HL-60/S4 treated with retinoic acid at 250 ng/mL for 4 days and 3 days (cell line): ENCODE measurements around the gene TBC1D22A.

Experiments used
- in situ Hi-C: fragments of 300-500 bp; cut with MboI; formaldehyde crosslinking; loops from 2 replicates; pipeline ENCODE4 v1.7.0; 2022; ENCODE audit warnings: low sequenced_read_pairs

Gene TBC1D22A

DNA sequence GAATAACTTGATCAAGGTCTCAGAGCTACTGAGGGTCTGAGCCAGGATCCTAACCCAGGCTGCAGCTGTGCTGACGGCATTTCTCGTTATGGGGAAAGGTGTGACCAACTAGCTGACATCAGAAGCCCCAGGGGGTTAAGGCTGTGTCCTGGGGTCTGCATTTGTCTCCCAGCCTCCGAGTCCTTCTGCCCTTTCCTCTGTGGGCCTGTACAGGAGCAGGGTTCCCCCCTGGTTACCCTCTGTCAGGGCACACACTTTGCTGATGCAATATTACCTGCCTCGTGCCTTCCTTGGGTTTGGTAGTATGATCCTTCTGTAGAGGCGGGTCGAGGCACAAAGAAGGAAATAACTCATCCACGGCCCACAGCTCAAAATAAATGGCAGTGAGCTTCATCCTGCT, 183.0 kb downstream of the TBC1D22A start:
- in situ Hi-C loops, result no loop called here

DNA sequence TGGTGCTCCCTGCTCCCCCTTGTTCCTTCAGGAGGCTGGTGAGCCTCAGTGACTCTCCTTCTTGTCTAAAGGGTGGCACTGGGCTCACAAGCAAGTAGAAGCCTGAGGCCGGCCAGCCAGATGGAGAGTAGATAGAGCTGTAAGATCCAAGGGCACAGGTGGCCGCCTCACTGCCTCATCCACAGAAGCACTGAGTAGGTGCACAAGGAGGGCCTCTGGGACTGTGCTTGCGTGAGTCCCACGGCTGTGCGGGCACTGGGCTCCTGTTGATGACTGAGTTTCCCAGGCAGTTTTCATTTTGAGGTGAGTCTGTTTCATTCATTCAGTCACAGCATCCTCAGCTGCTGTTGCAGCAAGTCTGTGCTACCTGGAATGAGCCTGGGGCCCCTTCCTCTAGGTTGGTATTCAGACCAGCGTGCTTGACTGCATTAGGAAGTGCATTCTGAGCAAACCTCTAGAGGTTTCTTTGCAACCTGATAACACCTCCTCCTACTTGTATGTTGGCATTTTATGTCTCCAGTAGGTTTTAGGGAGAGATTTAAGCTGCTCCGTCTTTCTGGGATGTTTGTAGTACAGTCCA, 184.0 kb downstream of the TBC1D22A start:
- in situ Hi-C loops, result no loop called here

DNA sequence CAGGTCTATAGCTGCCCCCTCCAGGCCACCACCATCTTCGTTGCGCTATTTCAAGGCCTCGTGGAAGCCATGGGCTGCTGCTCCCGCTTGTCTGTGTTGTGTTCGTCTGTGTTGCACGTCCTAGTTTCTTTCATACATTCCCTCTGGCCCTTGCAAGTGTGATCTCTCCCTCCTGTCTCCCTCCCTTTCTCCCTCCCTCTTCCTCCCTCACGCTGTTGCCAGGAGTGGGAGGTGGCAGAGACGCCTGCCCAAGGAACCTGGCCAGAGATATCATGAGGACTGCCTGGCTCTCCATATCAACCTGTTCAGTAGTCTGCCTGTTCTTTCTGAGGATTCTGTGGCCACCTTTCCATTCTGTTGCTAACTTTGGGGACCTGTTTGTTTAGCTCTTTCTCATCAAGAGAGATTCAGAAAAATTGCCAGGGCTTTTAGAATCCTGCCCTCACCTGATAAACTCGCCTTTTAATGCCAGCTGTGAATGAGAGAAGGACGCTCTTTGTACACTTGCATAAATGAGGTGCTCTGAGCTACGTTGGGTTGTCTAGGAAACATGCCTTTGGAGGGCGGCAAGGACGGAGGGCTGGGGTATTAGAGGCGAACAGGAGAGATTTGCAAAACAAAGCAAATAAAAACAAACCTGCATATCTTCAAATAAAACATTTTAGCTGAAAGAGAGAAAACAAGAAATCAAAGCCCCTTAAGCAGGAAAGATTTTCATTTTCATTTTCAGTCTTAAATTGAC, 185.2 kb downstream of the TBC1D22A start:
- in situ Hi-C loops, result no loop called here

DNA sequence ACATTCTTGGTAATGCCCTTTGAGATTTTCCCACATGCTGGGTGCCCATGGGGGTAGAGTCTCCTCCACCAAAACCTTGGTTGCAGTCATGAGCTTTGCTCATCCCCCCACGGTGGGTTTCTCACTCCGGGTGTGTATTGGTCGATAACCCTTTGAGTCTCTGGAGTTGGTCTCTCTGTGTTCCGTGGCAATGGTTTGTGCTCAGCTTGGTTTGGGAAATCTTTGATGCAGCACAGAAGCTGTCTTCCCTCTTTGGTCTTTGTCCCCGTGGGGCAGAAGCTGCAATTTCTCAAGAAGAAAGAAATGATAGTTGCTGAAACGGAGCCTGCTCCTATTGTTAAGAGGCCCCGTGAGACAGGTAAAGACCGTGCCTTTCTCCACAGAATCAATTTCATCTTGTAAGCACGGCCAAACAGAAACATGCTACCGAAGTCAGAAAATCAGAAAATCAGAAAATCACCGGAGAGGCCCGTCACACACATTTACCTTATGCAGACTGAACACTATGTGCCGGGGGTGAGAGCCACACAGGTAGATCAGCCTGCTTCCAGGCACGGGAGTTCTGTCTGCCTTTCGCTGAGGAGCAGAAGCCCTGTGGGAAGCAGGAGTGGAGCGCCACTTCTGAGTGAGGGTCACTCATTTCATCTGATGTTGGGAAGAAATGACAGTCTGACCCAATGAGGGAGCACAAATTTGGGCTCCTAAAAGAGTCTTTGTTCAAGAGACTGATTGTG, 186.1 kb downstream of the TBC1D22A start:
- in situ Hi-C loops, result no loop called here

DNA sequence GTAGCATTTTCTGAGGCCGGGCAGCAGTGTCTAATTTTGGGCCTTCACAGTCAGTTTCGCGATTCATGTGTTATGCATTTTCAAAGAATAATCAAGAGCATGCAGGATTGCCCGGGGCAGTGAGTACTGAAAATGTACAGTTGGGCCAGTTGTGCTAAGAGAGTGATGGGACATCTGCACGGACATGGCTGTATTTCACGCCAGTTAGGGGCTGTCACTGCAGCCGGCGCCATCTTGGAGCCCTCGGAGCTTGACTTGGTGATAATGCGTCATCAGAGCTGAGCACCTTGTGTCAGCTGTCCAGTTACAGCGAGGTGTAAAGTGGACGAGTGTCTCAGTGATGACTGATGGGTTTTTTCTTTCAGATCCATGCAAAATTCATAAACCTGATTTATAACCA, 188.9 kb downstream of the TBC1D22A start:
- in situ Hi-C loops, result no loop called here

DNA sequence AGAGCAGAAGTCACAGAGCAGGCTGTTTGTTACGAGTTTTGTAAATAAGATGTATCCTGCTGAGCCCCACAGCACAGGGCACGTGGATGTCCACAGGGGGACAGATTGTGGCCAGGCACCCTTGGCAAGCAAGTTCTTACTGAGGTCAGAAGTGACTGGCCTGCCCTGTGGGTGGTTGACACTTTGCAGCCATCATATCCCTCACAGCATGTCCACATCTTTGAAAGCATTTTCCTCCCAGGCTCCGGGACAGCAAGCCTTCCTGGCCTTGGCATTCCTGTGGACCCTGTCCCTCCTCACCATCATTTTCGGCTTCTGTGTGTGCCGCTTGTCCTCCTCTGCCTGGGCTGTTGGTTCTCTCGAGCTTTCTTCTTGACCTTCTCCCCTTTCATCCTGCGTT, 189.5 kb downstream of the TBC1D22A start:
- in situ Hi-C loops, result no loop called here

DNA sequence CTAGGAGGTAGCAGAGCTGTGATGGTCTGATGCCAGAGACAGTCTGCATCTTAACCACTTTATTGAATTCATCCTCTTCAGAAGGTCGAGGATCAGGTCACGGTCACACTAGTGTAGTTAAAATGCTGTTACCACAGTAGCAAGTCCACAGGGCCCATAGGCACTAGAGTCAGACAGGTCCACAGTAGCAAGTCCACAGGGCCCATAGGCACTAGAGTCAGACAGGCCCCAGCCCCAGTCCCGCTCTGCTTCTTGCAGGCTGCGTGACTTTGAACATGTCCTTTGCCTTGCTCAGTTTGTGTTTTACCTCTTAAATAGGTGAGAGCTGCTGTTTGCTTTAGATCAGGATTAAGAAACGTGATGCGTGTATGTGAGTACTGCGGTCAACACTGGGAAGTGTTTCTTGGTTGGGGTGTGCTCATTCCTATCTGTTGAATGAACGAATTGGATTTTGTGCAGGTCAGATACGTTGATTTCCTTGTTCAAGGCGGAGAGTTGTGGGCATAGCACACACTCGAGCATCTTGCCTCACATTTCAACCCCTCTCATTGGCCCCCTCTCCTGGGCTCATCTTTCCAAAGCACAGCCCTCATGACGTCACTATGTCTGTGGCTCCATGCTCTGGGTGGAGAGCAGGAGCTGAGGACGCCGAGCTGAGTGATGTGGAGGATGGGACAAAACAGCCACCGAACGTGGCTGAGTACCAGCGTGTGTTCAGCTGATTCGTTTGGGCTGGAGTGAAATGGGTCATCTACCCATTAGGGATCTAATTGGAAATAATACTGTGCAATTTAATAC, 191.7 kb downstream of the TBC1D22A start:
- in situ Hi-C loops, result no loop called here

DNA sequence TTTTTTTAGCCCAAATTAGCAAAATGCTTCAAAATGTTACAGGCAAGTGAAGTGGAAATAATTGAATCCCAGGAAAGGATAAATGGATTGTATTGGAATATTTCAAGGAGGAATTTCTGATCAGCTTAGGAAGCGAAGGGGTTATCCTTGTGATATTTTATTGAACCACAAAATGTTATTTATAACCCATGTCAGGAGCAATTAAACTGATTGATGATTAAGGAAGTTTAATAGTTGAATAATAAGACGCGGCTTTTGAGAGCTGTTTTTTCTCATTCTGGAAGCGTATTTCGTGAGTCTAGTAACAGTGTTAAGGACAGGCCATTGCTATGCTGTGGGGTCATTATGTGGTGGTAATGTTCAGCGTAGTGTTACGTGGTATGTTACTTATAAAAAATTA, 192.3 kb downstream of the TBC1D22A start:
- in situ Hi-C loops, result no loop called here

DNA sequence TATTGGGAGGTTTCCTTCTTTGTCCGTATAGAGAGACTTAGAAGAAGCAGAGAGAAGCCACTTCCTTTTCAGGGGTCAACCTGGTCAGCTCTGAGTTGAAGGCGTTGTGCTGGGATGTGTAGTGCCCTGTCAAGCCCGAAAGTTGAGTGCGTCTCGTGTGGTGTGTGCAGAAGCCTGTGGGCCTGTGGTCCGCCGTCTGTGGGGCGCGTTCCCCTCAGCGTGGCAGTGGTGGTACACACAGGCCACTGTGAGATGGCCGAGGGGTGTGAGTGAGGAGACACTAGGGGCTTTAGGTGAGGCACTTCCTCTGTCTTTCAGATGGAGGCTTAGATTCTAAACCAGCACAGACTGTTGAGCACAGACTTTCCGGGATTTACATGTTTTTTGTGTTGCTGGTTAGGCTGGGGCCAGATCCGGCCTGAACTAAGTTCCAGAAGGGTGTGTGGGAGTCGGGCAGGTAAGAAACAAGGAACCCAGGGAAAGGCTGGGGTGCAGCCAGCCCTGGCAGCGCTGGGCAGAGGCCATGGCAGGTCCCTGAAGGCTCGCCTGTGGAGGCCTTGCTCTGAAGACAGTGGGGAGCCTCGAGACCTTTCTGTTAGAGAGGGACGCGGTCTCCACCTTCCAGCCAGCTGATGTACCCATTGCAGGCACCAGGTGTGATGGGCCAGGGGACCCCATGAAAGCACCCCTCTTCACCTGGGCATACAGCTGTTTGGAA, 194.2 kb downstream of the TBC1D22A start:
- in situ Hi-C loops, result no loop called here

DNA sequence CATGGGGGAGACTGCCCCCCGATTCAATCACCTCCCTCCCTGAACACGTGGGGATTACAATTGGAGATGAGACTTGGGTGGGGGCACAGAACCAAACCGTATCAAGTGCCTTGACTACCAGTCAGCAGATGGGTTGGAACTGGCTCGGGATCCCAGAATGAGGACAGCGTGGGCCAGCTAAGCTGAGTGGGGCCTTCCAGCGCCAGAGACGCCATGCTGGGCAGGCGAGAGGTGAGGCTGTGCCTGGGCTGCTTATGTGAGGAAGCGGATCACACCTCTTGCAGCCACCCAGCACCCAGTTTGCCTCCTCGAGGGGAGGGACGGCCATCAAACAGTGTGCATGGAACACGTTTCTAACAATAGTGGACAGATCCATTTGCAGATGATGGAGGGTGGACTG, 195.1 kb downstream of the TBC1D22A start:
- in situ Hi-C loops, result no loop called here

DNA sequence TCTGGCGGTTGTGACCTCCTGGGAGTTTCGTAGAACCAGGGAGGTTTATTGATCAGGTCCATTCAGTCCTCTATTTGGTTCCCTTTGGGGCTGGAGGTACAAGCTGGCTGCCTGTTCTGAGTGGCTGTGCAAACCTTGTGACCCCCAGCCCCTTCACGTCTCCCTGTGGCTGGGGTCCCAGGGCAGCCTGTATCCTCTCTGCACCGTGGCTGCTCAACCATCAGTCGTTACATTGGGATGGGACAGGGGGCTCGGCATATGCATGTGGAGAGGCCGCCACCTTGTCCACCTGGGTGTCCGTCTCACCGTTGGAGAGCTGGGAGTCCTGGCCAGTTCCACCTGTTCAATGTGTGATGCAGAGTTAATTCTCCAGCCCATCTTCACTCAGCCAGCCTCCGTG, 195.7 kb downstream of the TBC1D22A start:
- in situ Hi-C loops, result no loop called here

DNA sequence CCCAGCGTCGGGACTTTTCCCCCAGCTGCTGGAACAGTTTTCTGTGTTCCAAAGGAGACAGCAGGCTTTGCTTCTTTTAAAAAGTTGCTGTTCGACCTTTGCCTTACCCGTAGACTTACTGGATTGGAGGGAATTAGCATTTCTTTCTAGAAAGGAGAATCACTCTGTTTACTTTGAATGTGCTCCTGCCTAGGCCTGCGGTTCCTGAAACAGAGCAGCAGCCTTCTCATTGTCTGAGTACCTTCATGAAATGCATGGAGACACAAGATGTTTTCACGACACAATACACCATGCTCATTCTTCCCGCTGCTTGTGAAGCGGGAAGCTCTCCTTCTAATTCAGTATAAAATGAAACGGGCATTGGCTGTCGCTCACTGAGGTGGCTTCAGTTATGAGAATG, 196.2 kb downstream of the TBC1D22A start:
- in situ Hi-C loops, result no loop called here

DNA sequence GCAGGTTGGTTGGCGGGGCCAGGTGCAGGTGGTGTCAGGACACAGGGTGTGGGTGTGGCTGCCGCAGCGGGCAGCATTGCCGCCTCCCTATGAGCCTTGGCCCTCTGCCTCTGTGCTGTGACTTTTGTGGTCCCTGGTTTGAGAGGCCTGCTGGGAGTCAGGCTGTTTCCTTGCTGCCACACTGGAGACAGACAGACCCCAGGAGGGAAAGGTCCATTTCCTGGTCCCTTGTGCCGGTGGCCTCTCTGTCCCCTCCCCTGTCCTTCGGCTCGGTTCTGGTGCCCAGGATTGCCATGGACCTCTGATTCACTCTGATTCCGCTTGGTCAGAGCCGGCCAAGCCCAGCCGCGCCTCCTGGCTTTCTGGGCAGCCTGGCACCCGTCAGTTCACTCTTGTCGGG, 196.9 kb downstream of the TBC1D22A start:
- in situ Hi-C loops, result no loop called here

DNA sequence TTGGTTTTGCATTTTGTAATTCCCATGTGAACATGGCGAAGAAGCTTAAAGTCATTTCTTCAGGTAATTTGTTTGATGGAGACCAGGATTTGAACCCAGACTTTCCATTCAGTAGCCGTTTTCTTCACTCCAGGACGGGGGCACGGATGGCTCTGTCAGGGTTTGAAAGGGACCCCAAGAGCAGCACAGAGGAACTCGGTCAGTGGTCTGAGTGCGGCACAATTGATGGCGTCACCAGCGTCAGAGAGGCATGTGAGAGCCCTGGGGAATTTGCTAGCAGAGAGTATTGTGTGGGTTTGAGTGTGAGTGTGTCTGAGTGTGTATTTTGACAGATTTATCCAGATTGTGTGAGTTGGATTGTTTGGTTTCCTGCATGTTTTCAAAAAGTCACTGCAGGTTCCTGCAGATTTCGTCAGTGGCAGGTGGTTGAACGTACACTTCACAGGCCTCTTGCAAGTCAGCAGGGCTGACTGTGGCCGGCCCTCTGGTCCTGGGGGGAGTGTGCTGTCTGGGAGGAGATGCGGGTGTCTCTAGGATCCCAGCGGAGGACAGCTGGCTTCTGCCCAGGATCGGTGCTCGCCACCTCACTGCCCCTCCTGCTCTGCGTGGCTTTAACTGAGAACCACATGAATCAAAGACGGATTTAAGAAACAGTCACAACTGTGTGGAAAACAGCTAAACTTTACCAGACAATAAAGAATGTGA, 199.3 kb downstream of the TBC1D22A start:
- in situ Hi-C loops, result no loop called here

DNA sequence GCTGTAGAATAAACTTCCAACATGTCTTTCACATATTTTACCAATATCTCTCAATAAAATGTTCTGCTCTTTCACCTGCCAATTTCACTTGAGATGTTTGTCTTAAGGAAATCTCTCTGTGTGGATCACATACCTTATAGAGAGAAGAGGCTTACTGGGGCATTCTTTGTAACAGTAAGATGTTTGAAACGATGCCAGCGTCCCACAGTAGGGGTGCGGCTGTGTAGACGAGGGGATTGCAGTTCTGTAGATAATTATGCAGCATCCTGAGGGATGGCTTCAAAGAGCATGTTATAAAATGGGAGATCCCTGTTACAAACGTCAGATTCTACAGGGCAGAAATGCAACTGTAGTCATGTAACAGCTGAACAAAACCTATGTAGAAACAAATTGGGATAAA, 200.0 kb downstream of the TBC1D22A start:
- in situ Hi-C loops, result no loop called here

DNA sequence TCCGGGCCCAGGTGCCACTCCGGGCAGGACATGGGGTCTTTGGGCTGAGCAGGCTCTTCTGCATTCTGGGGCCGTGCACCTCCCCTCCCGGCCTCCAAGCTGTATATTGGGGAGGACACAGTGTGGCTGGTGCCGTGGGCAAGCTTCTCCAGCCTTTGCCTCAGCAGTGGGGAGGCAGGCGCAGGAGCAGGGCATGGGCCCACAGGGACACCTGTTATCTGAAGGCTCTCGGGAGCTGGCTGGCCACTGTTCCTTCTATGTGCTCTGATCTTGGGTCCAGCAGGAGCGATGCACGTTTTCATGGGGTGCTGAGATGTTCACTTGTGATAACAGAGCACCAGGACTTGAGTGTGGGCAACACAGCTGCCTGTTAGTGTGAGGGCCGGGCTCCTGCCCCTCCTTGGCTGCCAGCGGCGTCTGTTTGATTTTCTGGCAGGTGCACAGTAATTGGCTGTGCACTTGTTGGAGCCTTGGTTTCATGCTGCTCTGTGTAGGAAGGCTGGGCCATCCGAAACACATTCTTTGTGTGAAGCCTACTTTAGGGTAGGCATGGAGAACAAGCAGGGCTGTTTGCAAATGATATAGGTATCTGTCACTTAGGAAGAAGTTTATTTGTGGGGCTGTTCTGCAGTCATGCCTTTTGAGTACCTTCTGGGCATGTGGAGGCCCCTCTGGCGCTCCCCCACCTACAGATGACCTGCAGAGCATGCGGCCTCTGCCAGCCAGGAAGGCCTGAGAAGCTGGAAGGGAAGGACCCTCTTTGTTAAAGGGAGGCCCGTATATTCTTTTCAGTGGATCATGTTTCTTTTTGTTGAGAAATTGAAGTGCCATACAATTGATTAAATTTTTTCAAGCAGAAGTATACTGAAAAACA, 201.5 kb downstream of the TBC1D22A start:
- in situ Hi-C loops, result no loop called here

DNA sequence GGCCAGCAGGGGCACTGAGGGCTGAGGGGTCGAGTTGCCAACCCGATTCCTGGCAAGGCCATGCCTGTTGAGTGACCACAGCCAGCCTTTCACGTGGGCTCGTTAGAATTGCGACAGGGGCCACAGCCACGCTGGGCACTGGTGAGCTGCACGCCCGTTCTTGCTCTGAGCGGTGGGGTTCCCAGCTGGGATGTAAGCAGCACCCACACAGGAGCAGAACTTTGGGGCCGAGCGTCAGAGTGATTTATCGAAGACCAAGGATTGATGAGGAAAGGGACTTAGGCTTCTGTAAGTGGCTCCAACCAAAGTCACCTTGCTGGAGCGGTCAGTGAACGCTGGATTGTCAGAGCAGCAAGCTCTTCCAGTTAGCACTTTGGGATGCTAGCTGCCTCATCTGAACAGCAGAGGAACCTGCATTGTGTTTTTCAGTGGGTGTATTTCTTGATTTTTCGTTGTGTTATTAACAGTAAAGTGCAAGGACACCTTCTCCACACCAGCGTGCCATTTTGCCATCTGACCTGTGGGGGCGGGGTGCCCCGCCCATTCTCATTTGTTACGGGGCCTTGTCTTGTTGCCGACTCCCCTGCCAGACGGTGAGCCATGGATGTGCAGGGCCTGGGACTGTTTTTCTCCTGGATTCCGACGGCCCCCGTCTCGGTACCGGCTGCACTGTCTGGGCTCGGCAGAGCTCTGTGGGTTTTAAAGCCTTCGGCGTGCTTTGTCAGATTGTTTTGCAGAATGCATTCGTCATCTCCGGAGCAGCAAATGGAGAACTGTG, 202.5 kb downstream of the TBC1D22A start:
- in situ Hi-C loops, result no loop called here
